Stomach (tissue), 9 donors: ENCODE data around the gene C2orf76. TPM values are rescaled to one million over a fixed set of nuclear protein-coding genes. Genes with fewer than 3 reads are reported as not detected.

ENCODE experiments used
- DNase-seq, 2 donors: peaks; one replicate each; pipeline versions ENCODE4 v3.0.0 to v3.0.0-alpha.2; 2013 to 2019
- H3K27ac ChIP-seq, 5 donors: fragments of 200-600 bp in 4 of 5; sonication (generic) in 4 of 5; one replicate each; pipeline ENCODE4 v1.5.1; 2013 to 2019; ENCODE audit warnings: mild to moderate bottlenecking in 1 of 5, moderate library complexity in 1 of 5
- H3K27me3 ChIP-seq, 3 donors: fragments of 200-600 bp; sonication (generic); one replicate each; pipeline ENCODE4 v1.5.1; 2017 to 2019; ENCODE audit warnings: mixed run types in 1 of 3
- H3K36me3 ChIP-seq, 4 donors: fragments of 200-600 bp; sonication (generic); 1 replicate in 3 of 4; 2 replicates in 1 of 4; pipeline ENCODE4 v1.5.1; 2016 to 2019
- H3K4me1 ChIP-seq, 4 donors: fragments of 200-600 bp; sonication (generic); one replicate each; pipeline ENCODE4 v1.5.1; 2016 to 2019
- H3K4me3 ChIP-seq, 4 donors: fragments of 200-600 bp; sonication (generic) in 3 of 4; one replicate each; pipeline ENCODE4 v1.5.1; 2016 to 2019; ENCODE audit warnings: mild to moderate bottlenecking in 1 of 4
- H3K9me3 ChIP-seq, 4 donors: fragments of 200-600 bp; sonication (generic); one replicate each; pipeline ENCODE4 v1.5.1; 2016 to 2019
- EP300 ChIP-seq: sonication (generic); formaldehyde crosslinking; IDR thresholded peaks from one replicate; pipeline ENCODE4 v1.6.1; 2017; ENCODE audit warnings: antibody characterized with exemption
- POLR2A ChIP-seq, 4 donors: fragments of 450-650 bp; IDR thresholded peaks; one replicate each; pipeline ENCODE4 v1.6.1; 2016; ENCODE audit warnings: antibody characterized with exemption in 4 of 4, control low read depth in 2 of 4, mild to moderate bottlenecking in 1 of 4, moderate library complexity in 1 of 4
- POLR2AphosphoS5 ChIP-seq, 3 donors: sonication (generic); formaldehyde crosslinking; IDR thresholded peaks; one replicate each; pipeline ENCODE4 v1.6.1; 2016; ENCODE audit warnings: antibody characterized with exemption in 3 of 3
- WGBS, 5 donors: extraction: QIAGEN DNeasy Blood & Tissue Kit in 3 of 5; methylation state at CpG; one replicate each; pipeline versions ENCODE4 v1.1.5 to v1.1.7; 2013 to 2018; 5-methylcytosine and 5-hydroxymethylcytosine counted together
- intact Hi-C: fragments of 100-400 bp; cut with DNase I; formaldehyde crosslinking; loops from one replicate; pipeline ENCODE4 v1.15.1; 2023; ENCODE audit warnings: low total_unique reads
- polyA plus RNA-seq, 3 donors: library from polyadenylated mRNA; stranded (reverse); fragments of 200-250 nt; gene quantifications; one replicate each; pipeline ENCODE4 v1.2.3, GENCODE V29; 2013
- total RNA-seq, 5 donors: library from RNA; depleted of rRNA; stranded (reverse); fragments of >200 nt; gene quantifications; one replicate each; pipeline versions ENCODE4 v1.1.0 to v1.2.3, GENCODE V29; 2014 to 2016
- TF ChIP-seq, protein P1 (sequence below), 7 experiments: fragments of 450-650 bp in 4 of 7; fragments of 200-600 bp in 3 of 7; sonication (generic) in 3 of 7; IDR thresholded peaks; one replicate each; pipeline ENCODE4 v1.5.1; 2016 to 2019; ENCODE audit warnings: antibody characterized with exemption in 7 of 7, control low read depth in 2 of 7, mild to moderate bottlenecking in 1 of 7
- donor health status: healthy with polysubstance abuse.
- donor health status: Bipolar disorder and iron deficiency.
- donor health status: healthy.

C2orf76 gene
- total and polyA plus RNA-seq, 8 donors = 6.7 to 30.9 (median 15.2) TPM; not detected in 1

DNA sequence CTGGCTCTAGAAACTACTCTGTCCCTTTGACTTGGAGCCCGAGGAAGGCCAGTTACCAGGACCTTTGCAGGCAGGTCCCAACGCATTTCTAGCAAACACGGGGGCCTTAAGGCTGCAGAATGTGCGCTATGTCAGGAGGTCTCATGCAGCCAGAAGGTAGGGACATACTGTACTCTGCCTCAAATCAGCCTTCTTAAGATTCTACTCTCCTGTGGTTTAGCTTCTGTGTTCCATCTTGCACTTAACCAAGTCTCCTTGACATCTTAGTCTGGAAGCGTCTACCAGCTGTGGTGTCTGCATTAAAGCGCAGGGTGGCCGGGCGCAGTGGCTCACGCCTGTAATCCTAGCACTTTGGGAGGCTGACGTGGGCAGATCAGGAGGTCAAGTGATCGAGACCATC is 77.5 kb downstream of the C2orf76 start:
- TF ChIP-seq EP300 (peak; percentile 54), POLR2AphosphoS5 (IDR thresholded peaks at IDR 0.05) (peak; percentile 6 to 47 (median 23)), POLR2A (IDR thresholded peaks at IDR 0.05) (no peak)
- TF ChIP-seq, protein P1, sequence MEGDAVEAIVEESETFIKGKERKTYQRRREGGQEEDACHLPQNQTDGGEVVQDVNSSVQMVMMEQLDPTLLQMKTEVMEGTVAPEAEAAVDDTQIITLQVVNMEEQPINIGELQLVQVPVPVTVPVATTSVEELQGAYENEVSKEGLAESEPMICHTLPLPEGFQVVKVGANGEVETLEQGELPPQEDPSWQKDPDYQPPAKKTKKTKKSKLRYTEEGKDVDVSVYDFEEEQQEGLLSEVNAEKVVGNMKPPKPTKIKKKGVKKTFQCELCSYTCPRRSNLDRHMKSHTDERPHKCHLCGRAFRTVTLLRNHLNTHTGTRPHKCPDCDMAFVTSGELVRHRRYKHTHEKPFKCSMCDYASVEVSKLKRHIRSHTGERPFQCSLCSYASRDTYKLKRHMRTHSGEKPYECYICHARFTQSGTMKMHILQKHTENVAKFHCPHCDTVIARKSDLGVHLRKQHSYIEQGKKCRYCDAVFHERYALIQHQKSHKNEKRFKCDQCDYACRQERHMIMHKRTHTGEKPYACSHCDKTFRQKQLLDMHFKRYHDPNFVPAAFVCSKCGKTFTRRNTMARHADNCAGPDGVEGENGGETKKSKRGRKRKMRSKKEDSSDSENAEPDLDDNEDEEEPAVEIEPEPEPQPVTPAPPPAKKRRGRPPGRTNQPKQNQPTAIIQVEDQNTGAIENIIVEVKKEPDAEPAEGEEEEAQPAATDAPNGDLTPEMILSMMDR (IDR thresholded peaks at IDR 0.05) = no peak
- no peaks in the 10 kb centered on the region for H3K9me3 ChIP-seq
- WGBS, 5 donors = 57 to 83% (median 76%) methylated on average over 10 to 11 of the region's 11 CpGs
- H3K4me3 ChIP-seq = no peak overlapping the region
- H3K27ac ChIP-seq = peak overlapping the region in 3 of 5 donors; percentile 33 to 64 (median 43)
- intact Hi-C loops = loop anchor here (10.0 kb wide), 1 partner anchor 274 kb away; no protein-coding TSS in a partner anchor
- peaks cover 7 to 29% (median 18%) of the 10 kb centered on the region in 4 donors for H3K4me1 ChIP-seq
- DNase-seq = peak in 1 of 2 donors; percentile 47
- no peaks in the 10 kb centered on the region for H3K27me3 ChIP-seq
- H3K36me3 ChIP-seq = peaks cover 0 to 20% (median under 1%) of the 10 kb centered on the region in 4 donors

DNA sequence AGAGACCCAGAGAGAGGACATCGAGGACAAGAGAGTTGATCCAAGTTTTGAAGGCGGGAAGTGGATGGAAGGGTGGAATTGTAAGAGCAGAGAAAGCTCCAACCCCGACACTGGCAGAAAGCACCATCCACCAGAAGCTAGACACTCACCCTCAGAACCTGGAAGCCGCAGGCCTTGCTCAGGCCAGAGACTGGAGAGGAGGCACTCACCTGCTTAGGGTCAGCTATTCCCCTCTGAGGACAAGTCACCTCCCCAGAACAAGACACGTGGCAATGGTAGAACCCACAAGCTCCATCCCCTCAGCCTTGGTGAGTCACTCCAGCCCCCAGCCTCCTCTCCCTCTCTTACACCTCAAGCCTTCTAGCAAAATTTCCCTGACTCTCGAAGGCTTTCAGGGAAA is 78.1 kb downstream of the C2orf76 start:
- no peaks in the 10 kb centered on the region for H3K9me3 ChIP-seq
- H3K27me3 ChIP-seq = no peaks in the 10 kb centered on the region
- H3K4me1 ChIP-seq = peaks cover 7 to 34% (median 21%) of the 10 kb centered on the region in 4 donors
- intact Hi-C loops = loop anchor here (10.0 kb wide), 1 partner anchor 274 kb away; no protein-coding TSS in a partner anchor
- 75 to 90% (median 82%) methylated on average over 6 of the region's 6 CpGs for WGBS, 5 donors
- H3K4me3 ChIP-seq = no peak overlapping the region
- DNase-seq = no peak
- H3K27ac ChIP-seq = peak overlapping the region in 3 of 5 donors; percentile 41 to 64 (median 43)
- TF ChIP-seq POLR2AphosphoS5 (IDR thresholded peaks at IDR 0.05) (no peak), EP300 (no peak), POLR2A (IDR thresholded peaks at IDR 0.05) (no peak)
- TF ChIP-seq, protein P1 (IDR thresholded peaks at IDR 0.05) = no peak
- peaks cover 0 to 15% (median 0%) of the 10 kb centered on the region in 4 donors for H3K36me3 ChIP-seq

GRCh38 chr2:119286661-119287060 is 80.0 kb downstream of the C2orf76 start:
- TF ChIP-seq POLR2A (IDR thresholded peaks at IDR 0.05) = no peak
- WGBS, 5 donors = 78 to 85% (median 81%) methylated on average over 8 of the region's 8 CpGs
- intact Hi-C loops = loop anchor here (10.0 kb wide), 1 partner anchor 272 kb away; no protein-coding TSS in a partner anchor

GRCh38 chr2:119283873-119284331 is 82.7 kb downstream of the C2orf76 start:
- peak in 1 of 2 donors; percentile 77 for DNase-seq
- no peak overlapping the region for H3K4me3 ChIP-seq
- no peaks in the 10 kb centered on the region for H3K27me3 ChIP-seq
- WGBS, 5 donors = 49 to 58% (median 52%) methylated on average over 10 of the region's 10 CpGs
- peaks cover 0 to 9% (median 0%) of the 10 kb centered on the region in 4 donors for H3K36me3 ChIP-seq
- TF ChIP-seq EP300 (no peak), POLR2AphosphoS5 (IDR thresholded peaks at IDR 0.05) (no peak)
- intact Hi-C loops = loop anchor here (10.0 kb wide), 1 partner anchor 269 kb away; no protein-coding TSS in a partner anchor
- no peaks in the 10 kb centered on the region for H3K9me3 ChIP-seq
- peaks cover 0 to 22% (median 8%) of the 10 kb centered on the region in 4 donors for H3K4me1 ChIP-seq
- H3K27ac ChIP-seq = peak overlapping the region in 1 of 5 donors; percentile 60

More at GRCh38 chr2:119286661-119287060, 80.0 kb downstream of the C2orf76 start:
- H3K4me1 ChIP-seq = peaks cover 1 to 36% (median 19%) of the 10 kb centered on the region in 4 donors
- no peaks in the 10 kb centered on the region for H3K9me3 ChIP-seq
- no peak overlapping the region for H3K27ac ChIP-seq
- DNase-seq = no peak
- H3K36me3 ChIP-seq = peaks cover 0 to 9% (median 0%) of the 10 kb centered on the region in 4 donors
- no peaks in the 10 kb centered on the region for H3K27me3 ChIP-seq
- H3K4me3 ChIP-seq = no peak overlapping the region

DNA sequence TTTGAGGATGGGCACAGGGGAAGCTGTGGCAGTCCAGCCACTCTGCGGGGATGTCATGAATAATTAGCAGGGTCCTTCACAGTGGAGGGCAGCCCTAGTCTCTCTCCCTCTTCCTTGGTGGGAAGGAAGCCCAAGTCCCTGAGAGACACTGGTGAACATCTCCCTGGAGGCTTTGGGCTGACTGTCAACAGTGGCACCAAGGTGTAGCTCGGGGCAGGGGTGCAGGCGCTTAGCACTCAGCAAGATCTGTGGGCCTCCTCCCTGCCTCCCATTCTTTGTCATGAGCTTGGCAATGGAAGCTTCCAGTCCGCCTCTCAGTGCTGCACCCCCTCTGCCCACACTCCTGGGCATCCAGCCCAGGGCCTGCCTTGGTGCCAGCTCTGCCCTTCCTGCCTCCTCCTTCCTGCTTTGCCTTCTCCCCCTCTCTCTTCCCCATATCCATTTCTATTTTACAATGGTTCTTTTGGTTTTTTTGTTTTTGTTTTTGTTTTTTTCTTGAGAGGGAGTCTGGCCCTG is 83.6 kb downstream of the C2orf76 start:
- 55 to 74% (median 59%) methylated on average over 4 of the region's 4 CpGs for WGBS, 5 donors
- no peak overlapping the region for H3K4me3 ChIP-seq
- TF ChIP-seq EP300 (no peak), POLR2AphosphoS5 (IDR thresholded peaks at IDR 0.05) (no peak), POLR2A (IDR thresholded peaks at IDR 0.05) (no peak)
- TF ChIP-seq, protein P1 (IDR thresholded peaks at IDR 0.05) = no peak

More for the DNA sequence above, 83.6 kb downstream of the C2orf76 start:
- Histone ChIP-seq H3K27ac (peak overlapping the region in 1 of 5 donors; percentile 60), H3K9me3 (no peaks in the 10 kb centered on the region), H3K27me3 (no peaks in the 10 kb centered on the region), H3K36me3 (peaks cover 0 to 9% (median 0%) of the 10 kb centered on the region in 4 donors), H3K4me1 (peaks cover 0 to 22% (median 8%) of the 10 kb centered on the region in 4 donors)
- intact Hi-C loops = loop anchor here (10.0 kb wide), 1 partner anchor 268 kb away; no protein-coding TSS in a partner anchor
- peak; percentile 19 to 79 for DNase-seq
